Activated CD4-positive, alpha-beta memory T cell treated with anti-CD3 and anti-CD28 coated beads for 36 hours (primary cell): Measurements from ENCODE around the gene CCNA2. TPM values are rescaled to one million over a fixed set of nuclear protein-coding genes. Genes with fewer than 3 reads are reported as not detected.

Source experiments
- CTCF ChIA-PET: fragments of 350-600 bp; sonication (Branson Sonifier 250); formaldehyde crosslinking; loops from one replicate; lab custom pipeline; 2021; ENCODE audit warnings: antibody characterized with exemption, inconsistent platforms; lab: Charles Lee
- POLR2A ChIA-PET: fragments of 350-600 bp; sonication (Branson Sonifier 250); formaldehyde crosslinking; loops from one replicate; lab custom pipeline; 2021; ENCODE audit warnings: antibody characterized with exemption; lab: Charles Lee
- DNase-seq: peaks from one replicate; pipeline ENCODE4 v3.0.0-alpha.2; 2020
- H3K27ac Mint-ChIP-seq: one replicate; pipeline ENCODE4 v1.8.0; 2021; ENCODE audit warnings: mixed read lengths
- H3K27me3 Mint-ChIP-seq: one replicate; pipeline ENCODE4 v1.8.0; 2021; ENCODE audit warnings: mixed read lengths
- H3K36me3 Mint-ChIP-seq: one replicate; pipeline ENCODE4 v1.8.0; 2021; ENCODE audit warnings: mixed read lengths
- H3K4me1 Mint-ChIP-seq: one replicate; pipeline ENCODE4 v1.8.0; 2021; ENCODE audit warnings: low read depth, mixed read lengths
- H3K4me3 Mint-ChIP-seq: one replicate; pipeline ENCODE4 v1.8.0; 2021; ENCODE audit warnings: mild to moderate bottlenecking, mixed read lengths
- H3K9me3 Mint-ChIP-seq: one replicate; pipeline ENCODE4 v1.8.0; 2021; ENCODE audit warnings: mixed read lengths
- intact Hi-C: fragments of 100-400 bp; cut with micrococcal nuclease; formaldehyde crosslinking; loops from one replicate; pipeline ENCODE4 v1.15.1; 2023
- total RNA-seq, 2 experiments: library from RNA; stranded (reverse); gene quantifications; one replicate each; pipeline ENCODE4 v1.2.3, GENCODE V29; 2021

CCNA2 gene
- total RNA-seq, 2 experiments from 2014 or later: 98.2 to 100 TPM

GRCh38 chr4:121771869-121772268 is 51.8 kb downstream of the CCNA2 start:
- DNase-seq: no peak
- no peaks in the 10 kb centered on the region for H3K4me1 Mint-ChIP-seq
- no peaks in the 10 kb centered on the region for H3K36me3 Mint-ChIP-seq
- ChIA-PET POLR2A (no interaction called here), CTCF (no interaction called here)
- no peak overlapping the region for H3K4me3 Mint-ChIP-seq
- H3K27ac Mint-ChIP-seq: no peak overlapping the region
- no peaks in the 10 kb centered on the region for H3K9me3 Mint-ChIP-seq
- H3K27me3 Mint-ChIP-seq: peaks cover 8% of the 10 kb centered on the region
- intact Hi-C loops: no loop called here

DNA sequence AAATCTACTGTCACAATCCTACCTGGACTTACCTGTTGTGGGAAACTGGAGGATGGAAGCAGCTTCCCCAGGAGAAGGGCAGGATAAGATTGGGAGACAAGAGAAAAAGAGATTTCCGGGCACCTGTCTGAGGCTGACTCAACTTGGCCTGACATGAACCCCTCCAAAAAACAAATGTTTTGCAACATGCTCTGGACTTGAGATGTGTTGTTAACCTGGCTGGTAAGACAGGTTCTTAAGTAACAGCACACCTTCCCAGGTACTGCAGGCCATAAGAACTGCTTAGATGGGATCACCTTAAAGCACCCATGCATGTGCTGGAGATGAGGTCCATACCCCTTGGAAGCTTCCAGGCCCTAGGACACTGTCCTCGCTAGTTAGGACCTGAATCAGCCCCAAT is 54.3 kb downstream of the CCNA2 start:
- no peaks in the 10 kb centered on the region for H3K9me3 Mint-ChIP-seq
- no peak overlapping the region for H3K27ac Mint-ChIP-seq
- H3K4me1 Mint-ChIP-seq: peaks cover 6% of the 10 kb centered on the region
- DNase-seq: no peak
- no peaks in the 10 kb centered on the region for H3K36me3 Mint-ChIP-seq
- intact Hi-C loops: no loop called here
- peaks cover 23% of the 10 kb centered on the region for H3K27me3 Mint-ChIP-seq
- no peak overlapping the region for H3K4me3 Mint-ChIP-seq
- ChIA-PET POLR2A (no interaction called here), CTCF (no interaction called here)

DNA sequence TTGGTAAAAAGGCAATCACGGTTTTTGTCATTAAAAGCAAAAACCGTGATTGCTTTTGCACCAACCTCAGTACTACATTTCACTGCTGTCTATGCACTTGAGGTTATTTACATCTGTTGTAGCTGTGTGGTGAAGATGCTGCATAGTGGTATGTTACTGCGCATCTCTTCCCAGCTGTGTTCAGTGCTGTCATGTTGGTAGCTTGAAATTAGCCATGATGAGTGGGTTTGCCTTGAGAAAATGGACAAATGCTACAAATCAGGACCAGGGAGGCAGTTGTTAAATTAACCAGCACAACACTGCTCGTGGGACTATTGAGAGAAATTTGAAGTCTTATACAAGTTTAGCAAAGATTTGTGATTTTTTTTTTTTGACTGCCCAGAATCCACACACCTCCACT is 56.5 kb downstream of the CCNA2 start:
- H3K9me3 Mint-ChIP-seq: no peaks in the 10 kb centered on the region
- no peaks in the 10 kb centered on the region for H3K36me3 Mint-ChIP-seq
- peaks cover 39% of the 10 kb centered on the region for H3K27me3 Mint-ChIP-seq
- CTCF ChIA-PET: interaction anchor here (0.6 kb wide), 1 partner anchor 167 kb away, joined by 3 read pairs; no protein-coding TSS in a partner anchor
- no peak for DNase-seq
- H3K4me3 Mint-ChIP-seq: no peak overlapping the region
- no peak overlapping the region for H3K27ac Mint-ChIP-seq
- peaks cover 16% of the 10 kb centered on the region for H3K4me1 Mint-ChIP-seq
- POLR2A ChIA-PET: no interaction called here
- intact Hi-C loops: no loop called here

Other genes with a start within 250 kb of the CCNA2 start
- 100 to 1,000 TPM; 132 to 140 TPM for gene ANXA5, start 126.9 kb downstream of the CCNA2 start, total RNA-seq
- not detected for gene SMIM43, start 58.7 kb downstream of the CCNA2 start, total RNA-seq
- gene EXOSC9, start 22.6 kb downstream of the CCNA2 start, total RNA-seq: 10 to 100 TPM; 65.9 to 68.0 TPM
- gene BBS7, start 46.6 kb upstream of the CCNA2 start, total RNA-seq: 10 to 100 TPM; 15.2 to 17.9 TPM
- gene TRPC3, start 128.2 kb upstream of the CCNA2 start, total RNA-seq: 1 to 10 TPM; 1.0 to 1.6 TPM